SK-N-SH (cell line): ENCODE results near the gene HEXIM1.

Source experiments
- GABPA ChIP-seq: IDR thresholded peaks from 2 replicates; pipeline ENCODE4 v1.4.0; 2012; ENCODE audit warnings: low read depth, mild to moderate bottlenecking
- RAD21 ChIP-seq: IDR thresholded peaks from 2 replicates; pipeline ENCODE4 v1.6.1; 2012; ENCODE audit warnings: mild to moderate bottlenecking, low read length
- YY1 ChIP-seq: IDR thresholded peaks from 2 replicates; pipeline ENCODE4 v1.4.0; 2012; ENCODE audit warnings: low read depth, mild to moderate bottlenecking
- TF ChIP-seq, protein P1 (sequence below): fragments of 200-600 bp; sonication (generic); IDR thresholded peaks from 2 replicates; pipeline ENCODE4 v1.6.1; 2017; ENCODE audit warnings: antibody characterized with exemption, mild to moderate bottlenecking, moderate library complexity
- TF ChIP-seq, protein P2 (sequence below): IDR thresholded peaks from 2 replicates; pipeline ENCODE4 v1.4.0; 2012; ENCODE audit warnings: low read depth

DNA sequence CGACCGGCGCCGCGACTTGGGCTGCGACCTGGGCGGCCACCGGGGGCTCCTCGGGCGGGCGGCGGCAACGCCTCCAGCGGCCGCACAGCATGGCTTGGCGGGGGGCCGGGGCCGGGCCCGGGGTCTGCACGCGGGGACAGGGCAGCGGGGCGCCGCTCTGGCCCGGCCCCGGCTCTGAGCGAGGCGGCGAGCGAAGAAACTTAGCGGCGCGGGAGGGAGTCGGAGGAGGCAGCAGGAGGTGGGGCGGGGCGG is 16.0 kb upstream of the HEXIM1 start, which contains the start of gene PLCD3:
- TF ChIP-seq, protein P1, sequence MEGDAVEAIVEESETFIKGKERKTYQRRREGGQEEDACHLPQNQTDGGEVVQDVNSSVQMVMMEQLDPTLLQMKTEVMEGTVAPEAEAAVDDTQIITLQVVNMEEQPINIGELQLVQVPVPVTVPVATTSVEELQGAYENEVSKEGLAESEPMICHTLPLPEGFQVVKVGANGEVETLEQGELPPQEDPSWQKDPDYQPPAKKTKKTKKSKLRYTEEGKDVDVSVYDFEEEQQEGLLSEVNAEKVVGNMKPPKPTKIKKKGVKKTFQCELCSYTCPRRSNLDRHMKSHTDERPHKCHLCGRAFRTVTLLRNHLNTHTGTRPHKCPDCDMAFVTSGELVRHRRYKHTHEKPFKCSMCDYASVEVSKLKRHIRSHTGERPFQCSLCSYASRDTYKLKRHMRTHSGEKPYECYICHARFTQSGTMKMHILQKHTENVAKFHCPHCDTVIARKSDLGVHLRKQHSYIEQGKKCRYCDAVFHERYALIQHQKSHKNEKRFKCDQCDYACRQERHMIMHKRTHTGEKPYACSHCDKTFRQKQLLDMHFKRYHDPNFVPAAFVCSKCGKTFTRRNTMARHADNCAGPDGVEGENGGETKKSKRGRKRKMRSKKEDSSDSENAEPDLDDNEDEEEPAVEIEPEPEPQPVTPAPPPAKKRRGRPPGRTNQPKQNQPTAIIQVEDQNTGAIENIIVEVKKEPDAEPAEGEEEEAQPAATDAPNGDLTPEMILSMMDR: no peak
- TF ChIP-seq, protein P2, sequence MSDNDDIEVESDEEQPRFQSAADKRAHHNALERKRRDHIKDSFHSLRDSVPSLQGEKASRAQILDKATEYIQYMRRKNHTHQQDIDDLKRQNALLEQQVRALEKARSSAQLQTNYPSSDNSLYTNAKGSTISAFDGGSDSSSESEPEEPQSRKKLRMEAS: no peak
- no peak for TF ChIP-seq GABPA
- TF ChIP-seq YY1: no peak
- TF ChIP-seq RAD21: no peak
